ENCODE measurements around the gene SHROOM3.

Gene SHROOM3

GRCh38 chr4:76738086-76738931 is 303.3 kb downstream of the SHROOM3 start:
- peak; percentile 45 for DNase-seq (ENCODE audit: low read depth)
- TF ChIP-seq, protein P1, sequence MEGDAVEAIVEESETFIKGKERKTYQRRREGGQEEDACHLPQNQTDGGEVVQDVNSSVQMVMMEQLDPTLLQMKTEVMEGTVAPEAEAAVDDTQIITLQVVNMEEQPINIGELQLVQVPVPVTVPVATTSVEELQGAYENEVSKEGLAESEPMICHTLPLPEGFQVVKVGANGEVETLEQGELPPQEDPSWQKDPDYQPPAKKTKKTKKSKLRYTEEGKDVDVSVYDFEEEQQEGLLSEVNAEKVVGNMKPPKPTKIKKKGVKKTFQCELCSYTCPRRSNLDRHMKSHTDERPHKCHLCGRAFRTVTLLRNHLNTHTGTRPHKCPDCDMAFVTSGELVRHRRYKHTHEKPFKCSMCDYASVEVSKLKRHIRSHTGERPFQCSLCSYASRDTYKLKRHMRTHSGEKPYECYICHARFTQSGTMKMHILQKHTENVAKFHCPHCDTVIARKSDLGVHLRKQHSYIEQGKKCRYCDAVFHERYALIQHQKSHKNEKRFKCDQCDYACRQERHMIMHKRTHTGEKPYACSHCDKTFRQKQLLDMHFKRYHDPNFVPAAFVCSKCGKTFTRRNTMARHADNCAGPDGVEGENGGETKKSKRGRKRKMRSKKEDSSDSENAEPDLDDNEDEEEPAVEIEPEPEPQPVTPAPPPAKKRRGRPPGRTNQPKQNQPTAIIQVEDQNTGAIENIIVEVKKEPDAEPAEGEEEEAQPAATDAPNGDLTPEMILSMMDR (conservative IDR thresholded peaks at IDR 0.05; ENCODE audit: low read depth, low read length) = no peak
- H3K4me3 ChIP-seq (ENCODE audit: low read depth, low read length) = no peak overlapping the region

GRCh38 chr4:76740192-76740591 is 305.2 kb downstream of the SHROOM3 start:
- H3K4me3 ChIP-seq (ENCODE audit: low read depth, low read length) = no peak overlapping the region
- TF ChIP-seq, protein P1 (conservative IDR thresholded peaks at IDR 0.05; ENCODE audit: low read depth, low read length) = no peak
- DNase-seq (ENCODE audit: low read depth) = no peak

DNA sequence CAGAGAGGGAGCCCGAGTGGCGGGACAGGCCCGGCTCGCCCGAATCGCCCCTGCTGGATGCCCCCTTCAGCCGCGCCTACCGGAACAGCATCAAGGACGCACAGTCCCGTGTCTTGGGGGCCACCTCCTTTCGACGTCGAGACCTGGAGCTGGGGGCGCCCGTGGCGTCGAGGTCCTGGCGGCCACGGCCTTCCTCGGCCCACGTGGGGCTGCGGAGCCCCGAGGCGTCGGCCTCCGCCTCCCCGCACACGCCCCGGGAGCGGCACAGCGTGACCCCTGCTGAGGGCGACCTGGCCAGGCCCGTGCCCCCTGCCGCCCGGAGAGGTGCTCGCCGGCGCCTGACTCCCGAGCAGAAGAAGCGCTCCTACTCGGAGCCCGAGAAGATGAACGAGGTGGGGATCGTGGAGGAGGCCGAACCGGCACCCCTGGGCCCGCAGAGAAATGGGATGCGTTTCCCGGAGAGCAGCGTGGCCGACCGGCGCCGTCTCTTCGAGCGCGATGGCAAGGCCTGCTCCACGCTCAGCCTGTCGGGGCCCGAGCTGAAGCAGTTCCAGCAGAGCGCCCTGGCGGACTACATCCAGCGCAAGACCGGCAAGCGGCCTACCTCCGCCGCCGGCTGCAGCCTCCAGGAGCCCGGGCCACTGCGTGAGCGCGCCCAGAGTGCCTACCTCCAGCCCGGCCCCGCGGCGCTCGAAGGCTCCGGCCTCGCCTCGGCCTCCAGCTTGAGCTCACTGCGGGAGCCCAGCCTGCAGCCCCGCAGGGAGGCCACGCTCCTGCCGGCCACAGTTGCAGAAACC is 306.0 kb downstream of the SHROOM3 start:
- no peak for DNase-seq (ENCODE audit: low read depth)
- TF ChIP-seq, protein P1 (conservative IDR thresholded peaks at IDR 0.05; ENCODE audit: low read depth, low read length) = no peak
- H3K4me3 ChIP-seq (ENCODE audit: low read depth, low read length) = no peak overlapping the region

DNA sequence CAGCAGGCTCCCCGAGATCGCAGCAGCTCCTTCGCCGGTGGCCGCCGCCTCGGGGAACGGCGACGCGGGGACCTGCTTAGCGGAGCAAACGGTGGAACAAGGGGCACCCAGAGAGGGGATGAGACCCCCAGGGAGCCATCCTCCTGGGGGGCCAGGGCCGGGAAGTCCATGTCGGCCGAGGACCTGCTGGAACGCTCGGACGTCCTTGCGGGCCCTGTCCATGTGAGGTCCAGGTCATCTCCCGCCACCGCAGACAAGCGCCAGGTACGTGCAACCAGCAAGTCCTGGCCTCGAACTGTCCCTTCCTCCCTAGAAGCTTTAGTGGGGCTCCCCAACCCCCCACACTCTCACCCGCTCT is 306.6 kb downstream of the SHROOM3 start:
- TF ChIP-seq, protein P1 (conservative IDR thresholded peaks at IDR 0.05; ENCODE audit: low read depth, low read length) = no peak
- DNase-seq (ENCODE audit: low read depth) = no peak
- no peak overlapping the region for H3K4me3 ChIP-seq (ENCODE audit: low read depth, low read length)

- TF ChIP-seq, protein P1 (conservative IDR thresholded peaks at IDR 0.05; ENCODE audit: low read depth, low read length) = peak; percentile 30
- DNase-seq (ENCODE audit: low read depth) = peak; percentile 83
- no peak overlapping the region for H3K4me3 ChIP-seq (ENCODE audit: low read depth, low read length)
Observed at GRCh38 chr4:76744241-76744921, 309.4 kb downstream of the SHROOM3 start.

DNA sequence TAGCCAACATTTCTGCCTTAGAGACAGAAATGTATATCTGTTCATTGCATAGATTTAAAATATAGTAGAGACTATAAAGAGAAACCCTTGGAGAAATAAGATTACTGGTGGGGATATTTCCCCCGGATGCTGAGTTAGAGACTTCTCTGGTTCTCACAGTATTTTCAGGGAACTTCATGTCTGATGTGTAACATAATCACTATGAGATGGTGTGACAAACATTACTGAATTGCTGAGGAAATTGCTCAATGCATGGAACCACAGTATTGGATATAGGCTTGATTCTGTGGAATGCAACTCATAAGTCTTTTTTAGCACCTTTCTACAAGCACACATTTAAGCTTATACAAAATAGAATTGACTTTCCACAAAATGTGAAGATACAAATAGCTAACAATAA is 310.2 kb downstream of the SHROOM3 start:
- no peak overlapping the region for H3K4me3 ChIP-seq (ENCODE audit: low read depth, low read length)
- TF ChIP-seq, protein P1 (conservative IDR thresholded peaks at IDR 0.05; ENCODE audit: low read depth, low read length) = no peak
- peak; percentile 76 for DNase-seq (ENCODE audit: low read depth)
